GM18505 (cell line): ENCODE results near the gene CFAP77.
"Not testable (repeated sequence)": the region's sequence is repeated elsewhere in the genome, so short reads cannot be mapped to it uniquely, and the experiment has no call there.

Source experiments
- ATAC-seq: cut with Tn5 transposase; IDR thresholded peaks from one replicate; pipeline ENCODE4 v1.9.1; 2021; ENCODE audit not compliant: unreplicated experiment
- POLR2A ChIP-seq: IDR thresholded peaks from 4 replicates; pipeline ENCODE4 v1.6.1; 2011; ENCODE audit warnings: borderline replicate concordance; ENCODE audit not compliant: insufficient read depth, insufficient read length; ENCODE audit errors: extremely low read depth

The CFAP77 gene

GRCh38 chr9:132409828-132410528 is at the start of gene CFAP77:
CFAP77 (plus strand) TSS chr9:132410211; CDS start chr9:132410272, 61 bp downstream.
- no peak for ATAC-seq
- TF ChIP-seq POLR2A: no peak

- no peak for ATAC-seq
- no peak for TF ChIP-seq POLR2A
Measured at GRCh38 chr9:132364068-132364467, 45.9 kb upstream of the CFAP77 start.

- no peak for TF ChIP-seq POLR2A
Measured at GRCh38 chr9:132365986-132366385, 44.0 kb upstream of the CFAP77 start.

GRCh38 chr9:132366481-132366880 is 43.5 kb upstream of the CFAP77 start:
- no peak for TF ChIP-seq POLR2A
- no peak for ATAC-seq

More at GRCh38 chr9:132365986-132366385, 44.0 kb upstream of the CFAP77 start:
- no peak for ATAC-seq

- TF ChIP-seq POLR2A: no peak
Measured at GRCh38 chr9:132367613-132368313, 42.2 kb upstream of the CFAP77 start.

GRCh38 chr9:132369421-132369820 is 40.6 kb upstream of the CFAP77 start:
- TF ChIP-seq POLR2A: no peak

More at GRCh38 chr9:132367613-132368313, 42.2 kb upstream of the CFAP77 start:
- ATAC-seq: no peak

GRCh38 chr9:132370592-132370991 is 39.4 kb upstream of the CFAP77 start:
- TF ChIP-seq POLR2A: no peak
- no peak for ATAC-seq

More at GRCh38 chr9:132369421-132369820, 40.6 kb upstream of the CFAP77 start:
- no peak for ATAC-seq

GRCh38 chr9:132372177-132373095 is 37.6 kb upstream of the CFAP77 start:
- no peak for TF ChIP-seq POLR2A
- ATAC-seq: no peak

GRCh38 chr9:132377769-132378168 is 32.2 kb upstream of the CFAP77 start:
- not testable (repeated sequence) for ATAC-seq

- ATAC-seq: not testable (repeated sequence)
Measured at GRCh38 chr9:132378416-132378815, 31.6 kb upstream of the CFAP77 start.

- ATAC-seq: peak; percentile 55
- peak; percentile 48 for TF ChIP-seq POLR2A
Measured at GRCh38 chr9:132381966-132382541, 28.0 kb upstream of the CFAP77 start.

GRCh38 chr9:132383462-132383883 is 26.5 kb upstream of the CFAP77 start:
- no peak for ATAC-seq
- peak; percentile 76 for TF ChIP-seq POLR2A

GRCh38 chr9:132384376-132384775 is 25.6 kb upstream of the CFAP77 start:
- TF ChIP-seq POLR2A: peak; percentile 39
- no peak for ATAC-seq
